Non-pigmented ciliary epithelial cell (primary cell): ENCODE results near the gene TEX13A.
"Not testable (repeated sequence)": the region's sequence is repeated elsewhere in the genome, so short reads cannot be mapped to it uniquely, and the experiment has no call there.

ENCODE experiments used
- DNase-seq: peaks from one replicate; pipeline ENCODE4 v3.0.0-alpha.2; 2010; ENCODE audit warnings: low read depth

TEX13A gene

GRCh38 chrX:105220636-105221035 lies at the start of gene TEX13A:
Gene TEX13A (minus strand): TSS chrX:105220694. CDS start chrX:105220397, 297 bp downstream.
- DNase-seq = no peak

GRCh38 chrX:105269386-105269785 lies 48.9 kb upstream of the TEX13A start:
- no peak for DNase-seq

GRCh38 chrX:105267167-105267566 lies 46.7 kb upstream of the TEX13A start:
- DNase-seq = no peak

- no peak for DNase-seq
Measured at GRCh38 chrX:105266456-105266855, 46.0 kb upstream of the TEX13A start.

- DNase-seq = no peak
Measured at GRCh38 chrX:105265093-105265492, 44.6 kb upstream of the TEX13A start.

- no peak for DNase-seq
Measured at GRCh38 chrX:105263801-105264200, 43.3 kb upstream of the TEX13A start.

- DNase-seq = no peak
Measured at GRCh38 chrX:105263171-105263570, 42.7 kb upstream of the TEX13A start.

- DNase-seq = no peak
Measured at GRCh38 chrX:105260291-105261043, 40.0 kb upstream of the TEX13A start.

- DNase-seq = no peak
Measured at GRCh38 chrX:105241056-105241455, 20.6 kb upstream of the TEX13A start.

GRCh38 chrX:105237407-105237806 lies 16.9 kb upstream of the TEX13A start:
- DNase-seq = not testable (repeated sequence)

GRCh38 chrX:105229146-105229545 lies 8.7 kb upstream of the TEX13A start:
- no peak for DNase-seq

- DNase-seq = no peak
Measured at GRCh38 chrX:105228602-105229001, 8.1 kb upstream of the TEX13A start.

- DNase-seq = no peak
Measured at GRCh38 chrX:105226499-105226898, 6.0 kb upstream of the TEX13A start.

GRCh38 chrX:105221374-105221773 lies 880 bp upstream of the TEX13A start:
- DNase-seq = no peak

GRCh38 chrX:105219454-105220401 lies 766 bp downstream of the TEX13A start:
- no peak for DNase-seq

- DNase-seq = no peak
Measured at GRCh38 chrX:105211066-105211575, 9.4 kb downstream of the TEX13A start.

GRCh38 chrX:105210258-105210657 lies 10.2 kb downstream of the TEX13A start:
- no peak for DNase-seq

- DNase-seq = no peak
Measured at GRCh38 chrX:105209406-105209805, 11.1 kb downstream of the TEX13A start.

GRCh38 chrX:105191878-105192277 lies 28.6 kb downstream of the TEX13A start:
- DNase-seq = no peak

- no peak for DNase-seq
Measured at GRCh38 chrX:105190252-105190853, 30.1 kb downstream of the TEX13A start.

GRCh38 chrX:105189093-105189492 lies 31.4 kb downstream of the TEX13A start:
- DNase-seq = no peak

- no peak for DNase-seq
Measured at GRCh38 chrX:105179644-105180043, 40.9 kb downstream of the TEX13A start.
